HEK293 (cell line): Measurements from ENCODE around the gene ADAMTS8.
A peak's percentile ranks its signal among the peaks of the same experiment; 100 is the strongest.

Source experiments
- CTCF ChIA-PET: fragments of 350-600 bp; formaldehyde crosslinking; extraction: SDS; loops from one replicate; lab custom pipeline; 2021; ENCODE audit warnings: antibody characterized with exemption; lab: Yijun Ruan, JAX
- POLR2A ChIA-PET: fragments of 300-600 bp; formaldehyde crosslinking; extraction: SDS; loops from one replicate; lab custom pipeline; 2020; ENCODE audit warnings: antibody characterized with exemption, inconsistent platforms; lab: Yijun Ruan, JAX
- H3K27ac ChIP-seq: fragments of 200-500 bp; sonication (Bioruptor generic); 2 replicates; pipeline ENCODE4 v1.5.1; 2014; ENCODE audit warnings: low read depth, low read length, control low read depth, inconsistent platforms; ENCODE audit errors: extremely low read depth
- H3K36me3 ChIP-seq, 2 experiments: fragments of 200-500 bp in 1 of 2; sonication (Bioruptor generic) in 1 of 2; 1 replicate in 1 of 2; 2 replicates in 1 of 2; pipeline ENCODE4 v1.5.1; 2014 to 2017; ENCODE audit warnings: inconsistent platforms in 2 of 2, low read length in 2 of 2; ENCODE audit not compliant: control insufficient read depth in 2 of 2, insufficient read depth in 1 of 2
- H3K4me1 ChIP-seq: fragments of 200-500 bp; sonication (Bioruptor generic); 2 replicates; pipeline ENCODE4 v1.5.1; 2014; ENCODE audit warnings: mild to moderate bottlenecking, low read length, inconsistent platforms; ENCODE audit not compliant: control insufficient read depth, insufficient read depth
- H3K4me3 ChIP-seq: 2 replicates; pipeline ENCODE4 v1.5.1; 2011; ENCODE audit warnings: low read depth, mild to moderate bottlenecking, control low read depth, low read length, moderate library complexity
- H3K9me3 ChIP-seq: fragments of 200-500 bp; sonication (Bioruptor generic); 2 replicates; pipeline ENCODE4 v1.5.1; 2014; ENCODE audit warnings: low read depth, low read length, inconsistent platforms; ENCODE audit not compliant: control insufficient read depth, insufficient read depth
- HOXC10 ChIP-seq: sonication (generic); formaldehyde crosslinking; IDR thresholded peaks from 2 replicates; pipeline ENCODE4 v1.8.1; 2023; ENCODE audit warnings: mild to moderate bottlenecking, missing genetic modification reagents
- ZNF221 ChIP-seq: fragments of 450-650 bp; formaldehyde crosslinking; IDR thresholded peaks from 2 replicates; pipeline ENCODE4 v1.5.1; 2017; ENCODE audit warnings: missing biosample characterization, missing genetic modification characterization, borderline replicate concordance
- ZNF274 ChIP-seq, 2 experiments: fragments of 200-500 bp in 1 of 2; fragments of 450-650 bp in 1 of 2; sonication (Bioruptor generic) in 1 of 2; formaldehyde crosslinking in 1 of 2; IDR thresholded peaks; 2 replicates each; pipeline versions ENCODE4 v1.5.1 to v1.6.1; 2014 to 2016; ENCODE audit warnings: borderline replicate concordance in 1 of 2, inconsistent platforms in 1 of 2, low read length in 1 of 2, missing biosample characterization in 1 of 2, missing genetic modification characterization in 1 of 2
- ZNF416 ChIP-seq: fragments of 450-650 bp; formaldehyde crosslinking; IDR thresholded peaks from 2 replicates; pipeline ENCODE4 v1.5.1; 2016; ENCODE audit warnings: missing biosample characterization, missing genetic modification characterization
- ZNF423 ChIP-seq: fragments of 450-650 bp; formaldehyde crosslinking; IDR thresholded peaks from 2 replicates; pipeline ENCODE4 v1.5.1; 2016; ENCODE audit warnings: missing biosample characterization, missing genetic modification characterization
- ZNF426 ChIP-seq: fragments of 450-650 bp; formaldehyde crosslinking; IDR thresholded peaks from 2 replicates; pipeline ENCODE4 v1.5.1; 2017; ENCODE audit warnings: missing biosample characterization, missing genetic modification characterization, mild to moderate bottlenecking, inconsistent platforms, moderate library complexity
- ZNF514 ChIP-seq: fragments of 450-650 bp; formaldehyde crosslinking; IDR thresholded peaks from 2 replicates; pipeline ENCODE4 v1.5.1; 2016; ENCODE audit warnings: missing biosample characterization, missing genetic modification characterization
- ZNF521 ChIP-seq: fragments of 450-650 bp; formaldehyde crosslinking; IDR thresholded peaks from 2 replicates; pipeline ENCODE4 v1.5.1; 2017; ENCODE audit warnings: missing biosample characterization, mild to moderate bottlenecking, missing genetic modification characterization
- ZNF654 ChIP-seq: fragments of 450-650 bp; formaldehyde crosslinking; IDR thresholded peaks from 2 replicates; pipeline ENCODE4 v1.5.1; 2016; ENCODE audit warnings: low read depth, missing biosample characterization, missing genetic modification characterization
- ZNF76 ChIP-seq: fragments of 450-650 bp; formaldehyde crosslinking; IDR thresholded peaks from 2 replicates; pipeline ENCODE4; 2016; ENCODE audit warnings: low read depth, missing biosample characterization, missing genetic modification characterization, borderline replicate concordance
- ZNF777 ChIP-seq: fragments of 450-650 bp; formaldehyde crosslinking; IDR thresholded peaks from 2 replicates; pipeline ENCODE4 v1.5.1; 2017; ENCODE audit warnings: missing biosample characterization, missing genetic modification characterization, borderline replicate concordance
- TF ChIP-seq, protein P1 (sequence below): fragments of 450-650 bp; formaldehyde crosslinking; IDR thresholded peaks from 2 replicates; pipeline ENCODE4 v1.5.1; 2016; ENCODE audit warnings: missing biosample characterization, missing genetic modification characterization
- TF ChIP-seq, protein P2 (sequence below): fragments of 450-650 bp; formaldehyde crosslinking; IDR thresholded peaks from 2 replicates; pipeline ENCODE4 v1.5.1; 2016; ENCODE audit warnings: missing biosample characterization, missing genetic modification characterization
- TF ChIP-seq, protein P3 (sequence below): fragments of 450-650 bp; formaldehyde crosslinking; IDR thresholded peaks from 2 replicates; pipeline ENCODE4 v1.5.1; 2016; ENCODE audit warnings: missing biosample characterization, missing genetic modification characterization
- TF ChIP-seq, protein P4 (sequence below): fragments of 450-650 bp; formaldehyde crosslinking; IDR thresholded peaks from 2 replicates; pipeline ENCODE4 v1.5.1; 2016; ENCODE audit warnings: missing biosample characterization, missing genetic modification characterization, borderline replicate concordance

Gene ADAMTS8

DNA sequence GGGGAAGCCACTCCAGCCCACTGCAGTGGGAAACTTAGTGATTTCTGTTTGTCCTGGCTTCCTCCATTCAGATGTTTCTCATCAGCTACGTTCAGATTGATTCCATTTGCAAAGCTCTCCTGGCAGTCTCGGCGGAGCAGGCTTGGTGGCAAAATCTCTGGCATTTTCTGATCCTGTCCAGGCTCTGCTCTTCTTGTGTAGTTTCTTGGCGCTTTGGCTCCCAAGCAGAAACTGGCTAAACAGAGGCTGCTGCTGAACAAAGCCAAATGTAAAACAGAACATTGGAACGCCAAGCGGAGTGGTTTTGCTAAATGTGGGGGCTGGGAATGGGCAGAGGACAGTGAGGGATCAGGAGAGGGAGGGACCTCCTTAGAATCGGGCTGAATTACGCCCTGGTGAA, 36.7 kb downstream of the ADAMTS8 start (continued):
- TF ChIP-seq, protein P1, sequence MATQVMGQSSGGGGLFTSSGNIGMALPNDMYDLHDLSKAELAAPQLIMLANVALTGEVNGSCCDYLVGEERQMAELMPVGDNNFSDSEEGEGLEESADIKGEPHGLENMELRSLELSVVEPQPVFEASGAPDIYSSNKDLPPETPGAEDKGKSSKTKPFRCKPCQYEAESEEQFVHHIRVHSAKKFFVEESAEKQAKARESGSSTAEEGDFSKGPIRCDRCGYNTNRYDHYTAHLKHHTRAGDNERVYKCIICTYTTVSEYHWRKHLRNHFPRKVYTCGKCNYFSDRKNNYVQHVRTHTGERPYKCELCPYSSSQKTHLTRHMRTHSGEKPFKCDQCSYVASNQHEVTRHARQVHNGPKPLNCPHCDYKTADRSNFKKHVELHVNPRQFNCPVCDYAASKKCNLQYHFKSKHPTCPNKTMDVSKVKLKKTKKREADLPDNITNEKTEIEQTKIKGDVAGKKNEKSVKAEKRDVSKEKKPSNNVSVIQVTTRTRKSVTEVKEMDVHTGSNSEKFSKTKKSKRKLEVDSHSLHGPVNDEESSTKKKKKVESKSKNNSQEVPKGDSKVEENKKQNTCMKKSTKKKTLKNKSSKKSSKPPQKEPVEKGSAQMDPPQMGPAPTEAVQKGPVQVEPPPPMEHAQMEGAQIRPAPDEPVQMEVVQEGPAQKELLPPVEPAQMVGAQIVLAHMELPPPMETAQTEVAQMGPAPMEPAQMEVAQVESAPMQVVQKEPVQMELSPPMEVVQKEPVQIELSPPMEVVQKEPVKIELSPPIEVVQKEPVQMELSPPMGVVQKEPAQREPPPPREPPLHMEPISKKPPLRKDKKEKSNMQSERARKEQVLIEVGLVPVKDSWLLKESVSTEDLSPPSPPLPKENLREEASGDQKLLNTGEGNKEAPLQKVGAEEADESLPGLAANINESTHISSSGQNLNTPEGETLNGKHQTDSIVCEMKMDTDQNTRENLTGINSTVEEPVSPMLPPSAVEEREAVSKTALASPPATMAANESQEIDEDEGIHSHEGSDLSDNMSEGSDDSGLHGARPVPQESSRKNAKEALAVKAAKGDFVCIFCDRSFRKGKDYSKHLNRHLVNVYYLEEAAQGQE (tag by site-specific recombination): no peak
- TF ChIP-seq HOXC10 (CRISPR knock-in tag) (no peak), ZNF777 (no peak), ZNF416 (tag by site-specific recombination) (no peak)
- TF ChIP-seq, protein P2, sequence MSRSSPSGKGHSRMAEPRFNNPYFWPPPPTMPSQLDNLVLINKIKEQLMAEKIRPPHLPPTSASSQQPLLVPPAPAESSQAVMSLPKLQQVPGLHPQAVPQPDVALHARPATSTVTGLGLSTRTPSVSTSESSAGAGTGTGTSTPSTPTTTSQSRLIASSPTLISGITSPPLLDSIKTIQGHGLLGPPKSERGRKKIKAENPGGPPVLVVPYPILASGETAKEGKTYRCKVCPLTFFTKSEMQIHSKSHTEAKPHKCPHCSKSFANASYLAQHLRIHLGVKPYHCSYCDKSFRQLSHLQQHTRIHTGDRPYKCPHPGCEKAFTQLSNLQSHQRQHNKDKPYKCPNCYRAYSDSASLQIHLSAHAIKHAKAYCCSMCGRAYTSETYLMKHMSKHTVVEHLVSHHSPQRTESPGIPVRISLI: no peak
- TF ChIP-seq, all 188 proteins: peak for 0

DNA sequence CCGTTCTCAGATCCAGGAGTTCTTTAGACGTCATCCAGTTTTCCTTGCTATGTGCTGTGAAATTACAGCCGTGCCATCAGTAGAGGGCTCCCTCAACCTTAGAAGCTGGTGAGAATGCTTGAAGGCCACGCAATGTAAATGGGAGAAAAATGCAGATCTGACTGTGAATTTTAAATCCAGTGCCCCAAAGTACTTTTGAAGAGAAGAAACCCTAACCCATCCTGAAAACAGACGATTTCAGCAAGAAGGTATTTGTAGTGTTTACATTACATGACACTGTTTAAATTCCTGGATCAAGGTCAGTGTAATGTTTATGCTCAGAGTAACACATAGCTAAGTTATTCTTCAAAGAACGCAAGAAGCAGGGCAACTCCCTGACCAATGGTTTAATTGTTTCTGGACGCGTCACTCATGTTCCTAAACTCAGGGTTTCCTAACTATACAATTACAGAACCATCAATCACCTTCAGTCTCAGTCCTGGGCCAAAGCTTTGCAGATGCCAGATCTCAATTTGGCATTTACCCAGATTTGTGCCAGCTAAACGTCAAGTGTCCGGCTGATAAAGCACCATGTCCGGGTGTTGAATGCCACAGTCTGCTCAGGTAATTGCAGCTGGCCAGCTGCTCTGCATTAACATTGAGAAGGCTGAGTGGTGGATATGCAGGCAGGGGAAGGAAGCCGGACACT, 38.2 kb downstream of the ADAMTS8 start:
- H3K4me3 ChIP-seq: no peak overlapping the region
- no peaks in the 10 kb centered on the region for H3K36me3 ChIP-seq
- peak; percentile 25; the same call in 1 of the 2 replicates for TF ChIP-seq ZNF654 (tag by site-specific recombination)
- no peak for TF ChIP-seq ZNF274 (IDR thresholded peaks at IDR 0.05; ENCODE audit: low read length)
- TF ChIP-seq ZNF274 (tag by site-specific recombination; IDR thresholded peaks at IDR 0.05; ENCODE audit: borderline replicate concordance): no peak
- TF ChIP-seq, protein P3, sequence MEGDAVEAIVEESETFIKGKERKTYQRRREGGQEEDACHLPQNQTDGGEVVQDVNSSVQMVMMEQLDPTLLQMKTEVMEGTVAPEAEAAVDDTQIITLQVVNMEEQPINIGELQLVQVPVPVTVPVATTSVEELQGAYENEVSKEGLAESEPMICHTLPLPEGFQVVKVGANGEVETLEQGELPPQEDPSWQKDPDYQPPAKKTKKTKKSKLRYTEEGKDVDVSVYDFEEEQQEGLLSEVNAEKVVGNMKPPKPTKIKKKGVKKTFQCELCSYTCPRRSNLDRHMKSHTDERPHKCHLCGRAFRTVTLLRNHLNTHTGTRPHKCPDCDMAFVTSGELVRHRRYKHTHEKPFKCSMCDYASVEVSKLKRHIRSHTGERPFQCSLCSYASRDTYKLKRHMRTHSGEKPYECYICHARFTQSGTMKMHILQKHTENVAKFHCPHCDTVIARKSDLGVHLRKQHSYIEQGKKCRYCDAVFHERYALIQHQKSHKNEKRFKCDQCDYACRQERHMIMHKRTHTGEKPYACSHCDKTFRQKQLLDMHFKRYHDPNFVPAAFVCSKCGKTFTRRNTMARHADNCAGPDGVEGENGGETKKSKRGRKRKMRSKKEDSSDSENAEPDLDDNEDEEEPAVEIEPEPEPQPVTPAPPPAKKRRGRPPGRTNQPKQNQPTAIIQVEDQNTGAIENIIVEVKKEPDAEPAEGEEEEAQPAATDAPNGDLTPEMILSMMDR (tag by site-specific recombination): peak; percentile 28; the same call in 1 of the 2 replicates
- POLR2A ChIA-PET: no interaction called here
- no peak overlapping the region for H3K27ac ChIP-seq
- CTCF ChIA-PET: interaction anchor here (0.6 to 2.7 kb wide), 23 partner anchors 9 to 481 kb away, joined by 3 to 20 read pairs (median 4); no protein-coding TSS in a partner anchor
- no peaks in the 10 kb centered on the region for H3K9me3 ChIP-seq
- no peaks in the 10 kb centered on the region for H3K4me1 ChIP-seq

DNA sequence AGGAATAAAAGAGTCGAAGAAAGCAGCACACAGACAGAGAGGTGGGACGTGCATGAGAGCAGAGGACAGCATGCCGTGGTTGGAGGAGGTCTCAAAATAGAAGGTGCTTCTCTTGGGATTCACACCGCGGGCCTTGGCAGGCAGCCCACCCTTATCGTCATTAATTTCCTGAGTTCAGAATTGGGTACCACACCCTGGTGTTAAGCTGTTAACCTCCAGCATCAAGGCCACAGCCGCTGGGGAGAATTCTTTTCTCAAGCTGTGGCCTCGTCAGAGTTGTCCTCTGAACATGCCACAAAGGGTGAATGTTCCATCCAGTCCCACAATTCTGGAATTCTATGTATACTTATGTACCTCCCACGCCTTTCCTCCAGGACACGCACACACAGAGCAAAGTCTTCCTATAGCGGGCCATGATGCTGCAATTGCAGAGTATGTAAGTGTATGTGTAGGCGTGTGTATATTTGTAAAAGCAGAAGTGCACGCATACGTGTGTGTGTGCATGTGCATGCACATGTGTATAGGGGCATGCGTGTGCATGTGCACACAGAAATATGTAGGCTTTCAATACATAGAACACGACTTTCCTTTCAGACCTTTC, 39.0 kb downstream of the ADAMTS8 start:
- Histone ChIP-seq H3K9me3 (no peaks in the 10 kb centered on the region), H3K4me1 (no peaks in the 10 kb centered on the region), H3K4me3 (no peak overlapping the region), H3K36me3 (no peaks in the 10 kb centered on the region), H3K27ac (no peak overlapping the region)
- ChIA-PET CTCF (interaction anchor here (0.6 to 2.7 kb wide), 17 partner anchors 8 to 473 kb away, joined by 3 to 20 read pairs (median 4); no protein-coding TSS in a partner anchor), POLR2A (no interaction called here)
- TF ChIP-seq ZNF221 (tag by site-specific recombination): no peak
- TF ChIP-seq ZNF423 (tag by site-specific recombination): no peak
- no peak for TF ChIP-seq ZNF426 (tag by site-specific recombination)
- TF ChIP-seq, protein P4, sequence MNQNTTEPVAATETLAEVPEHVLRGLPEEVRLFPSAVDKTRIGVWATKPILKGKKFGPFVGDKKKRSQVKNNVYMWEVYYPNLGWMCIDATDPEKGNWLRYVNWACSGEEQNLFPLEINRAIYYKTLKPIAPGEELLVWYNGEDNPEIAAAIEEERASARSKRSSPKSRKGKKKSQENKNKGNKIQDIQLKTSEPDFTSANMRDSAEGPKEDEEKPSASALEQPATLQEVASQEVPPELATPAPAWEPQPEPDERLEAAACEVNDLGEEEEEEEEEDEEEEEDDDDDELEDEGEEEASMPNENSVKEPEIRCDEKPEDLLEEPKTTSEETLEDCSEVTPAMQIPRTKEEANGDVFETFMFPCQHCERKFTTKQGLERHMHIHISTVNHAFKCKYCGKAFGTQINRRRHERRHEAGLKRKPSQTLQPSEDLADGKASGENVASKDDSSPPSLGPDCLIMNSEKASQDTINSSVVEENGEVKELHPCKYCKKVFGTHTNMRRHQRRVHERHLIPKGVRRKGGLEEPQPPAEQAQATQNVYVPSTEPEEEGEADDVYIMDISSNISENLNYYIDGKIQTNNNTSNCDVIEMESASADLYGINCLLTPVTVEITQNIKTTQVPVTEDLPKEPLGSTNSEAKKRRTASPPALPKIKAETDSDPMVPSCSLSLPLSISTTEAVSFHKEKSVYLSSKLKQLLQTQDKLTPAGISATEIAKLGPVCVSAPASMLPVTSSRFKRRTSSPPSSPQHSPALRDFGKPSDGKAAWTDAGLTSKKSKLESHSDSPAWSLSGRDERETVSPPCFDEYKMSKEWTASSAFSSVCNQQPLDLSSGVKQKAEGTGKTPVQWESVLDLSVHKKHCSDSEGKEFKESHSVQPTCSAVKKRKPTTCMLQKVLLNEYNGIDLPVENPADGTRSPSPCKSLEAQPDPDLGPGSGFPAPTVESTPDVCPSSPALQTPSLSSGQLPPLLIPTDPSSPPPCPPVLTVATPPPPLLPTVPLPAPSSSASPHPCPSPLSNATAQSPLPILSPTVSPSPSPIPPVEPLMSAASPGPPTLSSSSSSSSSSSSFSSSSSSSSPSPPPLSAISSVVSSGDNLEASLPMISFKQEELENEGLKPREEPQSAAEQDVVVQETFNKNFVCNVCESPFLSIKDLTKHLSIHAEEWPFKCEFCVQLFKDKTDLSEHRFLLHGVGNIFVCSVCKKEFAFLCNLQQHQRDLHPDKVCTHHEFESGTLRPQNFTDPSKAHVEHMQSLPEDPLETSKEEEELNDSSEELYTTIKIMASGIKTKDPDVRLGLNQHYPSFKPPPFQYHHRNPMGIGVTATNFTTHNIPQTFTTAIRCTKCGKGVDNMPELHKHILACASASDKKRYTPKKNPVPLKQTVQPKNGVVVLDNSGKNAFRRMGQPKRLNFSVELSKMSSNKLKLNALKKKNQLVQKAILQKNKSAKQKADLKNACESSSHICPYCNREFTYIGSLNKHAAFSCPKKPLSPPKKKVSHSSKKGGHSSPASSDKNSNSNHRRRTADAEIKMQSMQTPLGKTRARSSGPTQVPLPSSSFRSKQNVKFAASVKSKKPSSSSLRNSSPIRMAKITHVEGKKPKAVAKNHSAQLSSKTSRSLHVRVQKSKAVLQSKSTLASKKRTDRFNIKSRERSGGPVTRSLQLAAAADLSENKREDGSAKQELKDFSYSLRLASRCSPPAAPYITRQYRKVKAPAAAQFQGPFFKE (tag by site-specific recombination): no peak
- TF ChIP-seq ZNF521: no peak
- no peak for TF ChIP-seq ZNF514
- TF ChIP-seq ZNF76: no peak
